ENCODE measurements around the gene IL15RA.

DNA sequence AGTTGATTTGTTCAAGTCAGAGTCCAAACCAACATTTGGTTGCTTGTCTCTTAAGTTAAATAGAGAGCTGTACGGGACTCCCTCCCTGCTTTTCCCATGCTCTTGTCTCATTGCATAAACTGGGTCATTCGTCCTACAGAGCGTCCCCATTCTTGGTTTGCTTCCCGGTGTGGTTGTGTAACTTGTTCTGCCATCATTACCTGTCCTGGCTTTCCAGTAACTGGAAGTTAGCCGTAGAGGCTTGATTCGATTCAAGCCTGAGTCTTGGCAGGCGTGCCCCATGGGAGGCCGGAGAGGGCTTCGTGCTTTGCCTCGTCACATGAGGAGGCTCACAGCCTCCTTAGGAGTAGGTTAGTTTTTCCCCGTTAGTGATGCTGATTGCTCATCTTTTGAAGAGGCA lies 47.1 kb downstream of the IL15RA start:
- TF ChIP-seq, protein P1, sequence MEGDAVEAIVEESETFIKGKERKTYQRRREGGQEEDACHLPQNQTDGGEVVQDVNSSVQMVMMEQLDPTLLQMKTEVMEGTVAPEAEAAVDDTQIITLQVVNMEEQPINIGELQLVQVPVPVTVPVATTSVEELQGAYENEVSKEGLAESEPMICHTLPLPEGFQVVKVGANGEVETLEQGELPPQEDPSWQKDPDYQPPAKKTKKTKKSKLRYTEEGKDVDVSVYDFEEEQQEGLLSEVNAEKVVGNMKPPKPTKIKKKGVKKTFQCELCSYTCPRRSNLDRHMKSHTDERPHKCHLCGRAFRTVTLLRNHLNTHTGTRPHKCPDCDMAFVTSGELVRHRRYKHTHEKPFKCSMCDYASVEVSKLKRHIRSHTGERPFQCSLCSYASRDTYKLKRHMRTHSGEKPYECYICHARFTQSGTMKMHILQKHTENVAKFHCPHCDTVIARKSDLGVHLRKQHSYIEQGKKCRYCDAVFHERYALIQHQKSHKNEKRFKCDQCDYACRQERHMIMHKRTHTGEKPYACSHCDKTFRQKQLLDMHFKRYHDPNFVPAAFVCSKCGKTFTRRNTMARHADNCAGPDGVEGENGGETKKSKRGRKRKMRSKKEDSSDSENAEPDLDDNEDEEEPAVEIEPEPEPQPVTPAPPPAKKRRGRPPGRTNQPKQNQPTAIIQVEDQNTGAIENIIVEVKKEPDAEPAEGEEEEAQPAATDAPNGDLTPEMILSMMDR (IDR thresholded peaks at IDR 0.05; ENCODE audit: insufficient read depth, low read length, poor library complexity, severe bottlenecking): no peak
- no peak for TF ChIP-seq EZH2phosphoT487 (conservative IDR thresholded peaks at IDR 0.05; ENCODE audit: low read length)
